GM23338 (cell line): ENCODE results near the gene PROS1. TPM values are rescaled to one million over a fixed set of nuclear protein-coding genes. Genes with fewer than 3 reads are reported as not detected.

Source experiments
- ATAC-seq: fragments of 200-7000 bp; cut with Tn5 transposase; 3 replicates; pipeline ENCODE4 v1.9.1; 2020
- DNase-seq: peaks from one replicate; pipeline ENCODE4 v3.0.0-alpha.2; 2015; ENCODE audit warnings: low spot score
- H2AFZ ChIP-seq: fragments of 200-600 bp; sonication (generic); 2 replicates; pipeline ENCODE4 v1.8.0; 2016; ENCODE audit warnings: antibody characterized with exemption, mild to moderate bottlenecking, moderate library complexity
- H3F3A ChIP-seq: fragments of 200-600 bp; sonication (generic); replicated peaks from 2 replicates; pipeline ENCODE4 v1.8.0; 2017; ENCODE audit warnings: antibody characterized with exemption, mixed run types, low read depth
- H3K27ac ChIP-seq: fragments of 200-600 bp; sonication (generic); 2 replicates; pipeline ENCODE4 v1.6.1; 2016; ENCODE audit warnings: low read depth
- H3K27me3 ChIP-seq: fragments of 200-600 bp; sonication (generic); 2 replicates; pipeline ENCODE4 v1.8.0; 2016; ENCODE audit warnings: mild to moderate bottlenecking, mixed run types, moderate library complexity; ENCODE audit not compliant: insufficient read depth
- H3K36me3 ChIP-seq: fragments of 200-600 bp; sonication (generic); 2 replicates; pipeline ENCODE4 v1.8.0; 2016; ENCODE audit warnings: mild to moderate bottlenecking; ENCODE audit not compliant: insufficient read depth
- H3K4me1 ChIP-seq: fragments of 200-600 bp; sonication (generic); 2 replicates; pipeline ENCODE4 v1.8.0; 2016; ENCODE audit warnings: mild to moderate bottlenecking, moderate library complexity; ENCODE audit not compliant: insufficient read depth
- H3K4me2 ChIP-seq: fragments of 200-600 bp; sonication (generic); 2 replicates; pipeline ENCODE4 v1.7.1; 2017; ENCODE audit warnings: mixed run types
- H3K4me3 ChIP-seq: fragments of 200-600 bp; sonication (generic); 2 replicates; pipeline ENCODE4 v1.6.1; 2016; ENCODE audit warnings: mixed run types
- H3K79me2 ChIP-seq: fragments of 200-600 bp; sonication (generic); replicated peaks from 2 replicates; pipeline ENCODE4 v1.8.0; 2017; ENCODE audit warnings: mild to moderate bottlenecking; ENCODE audit not compliant: insufficient read depth
- H3K9me2 ChIP-seq: fragments of 200-600 bp; sonication (generic); 2 replicates; pipeline ENCODE4 v1.8.0; 2017; ENCODE audit not compliant: insufficient read depth
- H4K20me1 ChIP-seq: fragments of 200-600 bp; sonication (generic); replicated peaks from 2 replicates; pipeline ENCODE4 v1.8.0; 2017; ENCODE audit warnings: mild to moderate bottlenecking; ENCODE audit not compliant: insufficient read depth
- H3K27ac Mint-ChIP-seq: 2 replicates; pipeline ENCODE4 v1.8.0; 2020; ENCODE audit warnings: inconsistent platforms, mild to moderate bottlenecking, moderate library complexity, mixed read lengths
- H3K27me3 Mint-ChIP-seq: 3 replicates; pipeline ENCODE4 v1.8.0; 2022; ENCODE audit warnings: low read depth, mild to moderate bottlenecking, moderate library complexity, mixed read lengths, inconsistent platforms; ENCODE audit not compliant: insufficient read depth, poor library complexity
- H3K36me3 Mint-ChIP-seq: 3 replicates; pipeline ENCODE4 v1.8.0; 2021; ENCODE audit warnings: low read depth, mild to moderate bottlenecking, inconsistent platforms, moderate library complexity, mixed read lengths
- H3K4me1 Mint-ChIP-seq: 3 replicates; pipeline ENCODE4 v1.8.0; 2020; ENCODE audit warnings: mild to moderate bottlenecking, inconsistent platforms, mixed read lengths
- H3K4me3 Mint-ChIP-seq: 3 replicates; pipeline ENCODE4 v1.8.0; 2021; ENCODE audit warnings: moderate library complexity, mild to moderate bottlenecking, inconsistent platforms, mixed read lengths
- H3K9me3 Mint-ChIP-seq: 3 replicates; pipeline ENCODE4 v1.8.0; 2020; ENCODE audit warnings: moderate library complexity, mild to moderate bottlenecking, inconsistent platforms, mixed read lengths
- CREB1 ChIP-seq: fragments of 250-450 bp; sonication (Bioruptor Pico); IDR thresholded peaks from 2 replicates; pipeline ENCODE4 v1.5.0; 2020; ENCODE audit warnings: low read depth, mild to moderate bottlenecking, moderate library complexity
- ETS1 ChIP-seq: IDR thresholded peaks from 2 replicates; pipeline ENCODE4 v1.6.1; 2016; ENCODE audit warnings: antibody characterized with exemption
- JUNB ChIP-seq: IDR thresholded peaks from one replicate; pipeline ENCODE4 v1.6.1; 2016; ENCODE audit warnings: antibody characterized with exemption; ENCODE audit not compliant: unreplicated experiment
- POLR2AphosphoS5 ChIP-seq: IDR thresholded peaks from 2 replicates; pipeline ENCODE4 v1.6.1; 2016; ENCODE audit warnings: antibody characterized with exemption, low read depth
- ZNF114 ChIP-seq: fragments of 250-450 bp; sonication (Bioruptor Pico); IDR thresholded peaks from 2 replicates; pipeline ENCODE4 v1.5.0; 2020; ENCODE audit warnings: mild to moderate bottlenecking, moderate library complexity
- ZNF462 ChIP-seq: fragments of 250-450 bp; sonication (Bioruptor Pico); IDR thresholded peaks from 2 replicates; pipeline ENCODE4 v1.5.0; 2020; ENCODE audit warnings: mild to moderate bottlenecking, moderate library complexity
- polyA plus RNA-seq: library from polyadenylated mRNA; unstranded; fragments of >200 nt; fragmentation: Nextera tagmentation; extraction: Ambion mirVana; gene quantifications from 2 replicates; pipeline ENCODE4 v1.2.1, GENCODE V29; 2016
- total RNA-seq: library from RNA; depleted of rRNA; stranded (reverse); fragments of >200 nt; shearing (Covaris generic); gene quantifications from 2 replicates; pipeline ENCODE4 v1.2.3, GENCODE V29; 2014

PROS1 gene
- total and polyA plus RNA-seq, 2 experiments from 2014 or later: 1.8 to 4.1 TPM

- Histone ChIP-seq H3K4me1 (no peaks in the 10 kb centered on the region), H4K20me1 (no peaks in the 10 kb centered on the region), H2AFZ (no peak overlapping the region), H3F3A (no peaks in the 10 kb centered on the region), H3K4me2 (no peak overlapping the region), H3K79me2 (no peaks in the 10 kb centered on the region), H3K27me3 (no peaks in the 10 kb centered on the region), H3K4me3 (no peak overlapping the region), H3K36me3 (no peaks in the 10 kb centered on the region), H3K9me2 (no peaks in the 10 kb centered on the region), H3K27ac (no peak overlapping the region)
- TF ChIP-seq CREB1 (no peak), ETS1 (no peak), ZNF462 (CRISPR knock-in tag) (no peak)
- DNase-seq (no peak), ATAC-seq (no peak)
- no peak overlapping the region for H3K4me3 Mint-ChIP-seq
- no peaks in the 10 kb centered on the region for H3K9me3 Mint-ChIP-seq
- no peaks in the 10 kb centered on the region for H3K27me3 Mint-ChIP-seq
- H3K4me1 Mint-ChIP-seq: no peaks in the 10 kb centered on the region
- H3K27ac Mint-ChIP-seq: no peak overlapping the region
- H3K36me3 Mint-ChIP-seq: no peaks in the 10 kb centered on the region
Measured at GRCh38 chr3:94011233-94011711, 37.6 kb upstream of the PROS1 start.

- DNase-seq: no peak
- no peak overlapping the region for H3K4me3 ChIP-seq
- H2AFZ ChIP-seq: no peak overlapping the region
- Mint-ChIP-seq H3K36me3 (no peaks in the 10 kb centered on the region), H3K27ac (no peak overlapping the region), H3K27me3 (no peaks in the 10 kb centered on the region), H3K4me1 (no peaks in the 10 kb centered on the region), H3K9me3 (no peaks in the 10 kb centered on the region), H3K4me3 (no peak overlapping the region)
- ATAC-seq: no peak
- H3K27me3 ChIP-seq: no peaks in the 10 kb centered on the region
- H3K36me3 ChIP-seq: no peaks in the 10 kb centered on the region
- H4K20me1 ChIP-seq: no peaks in the 10 kb centered on the region
- H3K4me1 ChIP-seq: no peaks in the 10 kb centered on the region
- H3K27ac ChIP-seq: no peak overlapping the region
- H3K4me2 ChIP-seq: no peak overlapping the region
- no peaks in the 10 kb centered on the region for H3K9me2 ChIP-seq
- no peaks in the 10 kb centered on the region for H3F3A ChIP-seq
- H3K79me2 ChIP-seq: no peaks in the 10 kb centered on the region
- TF ChIP-seq POLR2AphosphoS5 (no peak), ETS1 (no peak), JUNB (no peak), ZNF114 (CRISPR knock-in tag) (no peak)
Measured at GRCh38 chr3:94009608-94010007, 35.9 kb upstream of the PROS1 start.
